Thyroid gland (tissue), 4 donors: Measurements from ENCODE around the gene CCNK.

Experiments used
- POLR2A ChIP-seq, 2 donors: fragments of 450-650 bp; IDR thresholded peaks; one replicate each; pipeline ENCODE4 v1.6.1; 2017; ENCODE audit warnings: antibody characterized with exemption in 2 of 2, mild to moderate bottlenecking in 2 of 2, moderate library complexity in 1 of 2
- TF ChIP-seq, protein P1 (sequence below), 6 experiments: fragments of 200-600 bp in 3 of 6; fragments of 450-650 bp in 3 of 6; sonication (generic) in 3 of 6; IDR thresholded peaks; one replicate each; pipeline ENCODE4 v1.5.1; 2016 to 2019; ENCODE audit warnings: antibody characterized with exemption in 6 of 6, mild to moderate bottlenecking in 2 of 6, inconsistent platforms in 1 of 6, moderate library complexity in 1 of 6

DNA sequence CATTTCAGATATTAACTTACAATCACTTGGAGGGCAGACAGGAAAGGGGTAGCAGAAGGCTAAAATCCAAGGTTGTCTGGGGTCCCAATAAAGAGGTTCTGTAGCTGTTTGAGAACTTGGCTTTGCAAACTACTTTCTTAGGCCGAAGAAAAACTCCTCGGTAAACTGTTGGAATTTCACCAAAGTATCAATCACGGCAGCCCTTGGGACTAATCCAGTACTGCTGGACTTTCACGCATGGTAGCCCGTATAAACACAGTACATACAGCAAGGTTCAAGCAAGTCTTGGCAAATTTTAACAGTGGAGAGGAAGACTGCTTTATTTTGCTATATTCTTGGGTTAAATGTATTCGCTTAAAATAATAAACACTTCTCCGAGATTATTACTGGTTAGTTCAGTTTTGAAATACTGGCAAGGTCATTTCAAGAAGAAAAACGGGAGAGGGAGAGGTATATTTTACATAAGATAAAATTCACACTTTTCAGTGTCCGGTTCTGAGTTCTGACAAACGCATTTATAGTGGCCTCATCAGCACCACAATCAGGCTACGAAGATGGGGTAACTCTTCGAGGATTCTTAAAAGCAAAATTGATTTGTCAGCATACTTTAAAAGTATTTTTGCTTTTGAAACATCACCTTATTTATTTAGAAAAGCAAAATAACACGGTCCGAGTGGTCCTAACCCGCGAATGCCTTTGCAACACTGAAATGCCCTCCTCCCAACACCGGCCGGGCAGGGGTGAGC is 1.9 kb upstream of the CCNK start:
- TF ChIP-seq, protein P1, sequence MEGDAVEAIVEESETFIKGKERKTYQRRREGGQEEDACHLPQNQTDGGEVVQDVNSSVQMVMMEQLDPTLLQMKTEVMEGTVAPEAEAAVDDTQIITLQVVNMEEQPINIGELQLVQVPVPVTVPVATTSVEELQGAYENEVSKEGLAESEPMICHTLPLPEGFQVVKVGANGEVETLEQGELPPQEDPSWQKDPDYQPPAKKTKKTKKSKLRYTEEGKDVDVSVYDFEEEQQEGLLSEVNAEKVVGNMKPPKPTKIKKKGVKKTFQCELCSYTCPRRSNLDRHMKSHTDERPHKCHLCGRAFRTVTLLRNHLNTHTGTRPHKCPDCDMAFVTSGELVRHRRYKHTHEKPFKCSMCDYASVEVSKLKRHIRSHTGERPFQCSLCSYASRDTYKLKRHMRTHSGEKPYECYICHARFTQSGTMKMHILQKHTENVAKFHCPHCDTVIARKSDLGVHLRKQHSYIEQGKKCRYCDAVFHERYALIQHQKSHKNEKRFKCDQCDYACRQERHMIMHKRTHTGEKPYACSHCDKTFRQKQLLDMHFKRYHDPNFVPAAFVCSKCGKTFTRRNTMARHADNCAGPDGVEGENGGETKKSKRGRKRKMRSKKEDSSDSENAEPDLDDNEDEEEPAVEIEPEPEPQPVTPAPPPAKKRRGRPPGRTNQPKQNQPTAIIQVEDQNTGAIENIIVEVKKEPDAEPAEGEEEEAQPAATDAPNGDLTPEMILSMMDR (IDR thresholded peaks at IDR 0.05): no peak
- TF ChIP-seq POLR2A (IDR thresholded peaks at IDR 0.05): no peak
